ENCODE data around the gene TLCD5. TPM values are rescaled to one million over a fixed set of nuclear protein-coding genes. Genes with fewer than 3 reads are reported as not detected.

The TLCD5 gene
- total RNA-seq, 1 experiment from 2014 or later, result 7.1 TPM

- H2BK5ac ChIP-seq (ENCODE audit: insufficient read length, low read length), result no peak overlapping the region
- Mint-ChIP-seq H3K4me1 (peaks cover 19 to 20% of the 10 kb centered on the region in 2 experiments), H3K27ac (no peak overlapping the region), H3K36me3 (ENCODE audit: insufficient read depth in 1 of 3, low read depth in 3 of 3) (peaks cover 24 to 42% (median 27%) of the 10 kb centered on the region in 3 experiments), H3K4me3 (no peak overlapping the region), H3K27me3 (ENCODE audit: low read depth) (no peaks in the 10 kb centered on the region), H3K9me3 (peaks cover 30 to 34% of the 10 kb centered on the region in 2 experiments)
- H3K9me3 ChIP-seq (ENCODE audit: control insufficient read depth, low read depth, low read length), result no peaks in the 10 kb centered on the region
- no peak overlapping the region for H2AK5ac ChIP-seq (ENCODE audit: insufficient read length, low read length)
- H3K27me3 ChIP-seq (ENCODE audit: insufficient read depth, low read length), result no peaks in the 10 kb centered on the region
- DNase-seq, result no peak
- H2BK15ac ChIP-seq (ENCODE audit: low read depth, low read length), result no peak overlapping the region
- peaks cover 7% of the 10 kb centered on the region; the same call in 1 of the 2 replicates for H3K4me1 ChIP-seq (ENCODE audit: insufficient read depth, low read length)
- no peak for TF ChIP-seq CTCF (conservative IDR thresholded peaks at IDR 0.05)
- H4K91ac ChIP-seq (ENCODE audit: insufficient read length, low read depth, low read length), result no peak overlapping the region
- H2AFZ ChIP-seq (ENCODE audit: low read length), result no peak overlapping the region
- peaks cover 5% of the 10 kb centered on the region for H3K79me1 ChIP-seq (ENCODE audit: insufficient read depth, low read depth, low read length, poor library complexity, severe bottlenecking)
- no peak overlapping the region for H3K23ac ChIP-seq (ENCODE audit: insufficient read length, low read depth, low read length)
- no peak overlapping the region for H3K27ac ChIP-seq (ENCODE audit: insufficient read length, low read depth, low read length)
- H3K4me2 ChIP-seq (ENCODE audit: insufficient read depth, insufficient read length, low read length), result no peak overlapping the region
- no peak overlapping the region for H3K9ac ChIP-seq (ENCODE audit: extremely low read depth, insufficient read length, low read length)
- peaks cover 2% of the 10 kb centered on the region; the same call in 1 of the 2 replicates for H3K79me2 ChIP-seq (ENCODE audit: insufficient read depth, low read length)
- H3K14ac ChIP-seq (ENCODE audit: insufficient read depth, low read length), result no peak overlapping the region
- H4K5ac ChIP-seq (ENCODE audit: insufficient read length, low read depth, low read length), result no peak overlapping the region
- no peaks in the 10 kb centered on the region for H3K23me2 ChIP-seq (ENCODE audit: insufficient read length, low read depth, low read length, poor library complexity, severe bottlenecking)
- no peak overlapping the region for H3K18ac ChIP-seq (ENCODE audit: insufficient read length, low read depth, low read length)
- H2BK120ac ChIP-seq (ENCODE audit: low read depth, low read length, poor library complexity, severe bottlenecking), result no peak overlapping the region
- no peak overlapping the region for H3K56ac ChIP-seq (ENCODE audit: insufficient read length, low read depth, low read length)
- WGBS (ENCODE audit: extremely low coverage, insufficient read length, low lambda C conversion rate), result no CpG with 5 or more reads among the region's 7 CpGs
- H4K8ac ChIP-seq (replicated peaks; ENCODE audit: insufficient read length, low read depth, low read length), result no peak overlapping the region
- no peak overlapping the region for H2BK12ac ChIP-seq (ENCODE audit: insufficient read length, low read depth, low read length)
- H2BK20ac ChIP-seq (ENCODE audit: low read depth, low read length, poor library complexity, severe bottlenecking), result no peak overlapping the region
- H3T11ph ChIP-seq (ENCODE audit: low read length), result no peak overlapping the region
- no peak overlapping the region for H3K4ac ChIP-seq (ENCODE audit: low read depth, low read length)
- no peaks in the 10 kb centered on the region for H4K20me1 ChIP-seq (ENCODE audit: control insufficient read depth, insufficient read depth, insufficient read length)
Observed at GRCh38 chr11:120381401-120381800, 56.3 kb downstream of the TLCD5 start.

Other genes with a start within 250 kb of the TLCD5 start
- gene TRIM29, start 187.2 kb upstream of the TLCD5 start, total RNA-seq (2021), result not detected in 2 replicates
- gene OAF, start 114.3 kb upstream of the TLCD5 start, total RNA-seq (2021), result 1.1 and 1.6 TPM in 2 replicates
- 1.1 and 1.3 TPM in 2 replicates for gene POU2F3, start 85.2 kb upstream of the TLCD5 start, total RNA-seq (2021)
- 27.0 TPM in 2 replicates for gene ARHGEF12, start 11.1 kb downstream of the TLCD5 start, total RNA-seq (2021)
- 2.2 and 2.3 TPM in 2 replicates for gene GRIK4, start 186.4 kb downstream of the TLCD5 start, total RNA-seq (2021)